Measurements from ENCODE around the gene ELOA2.
"Not testable (repeated sequence)": the region's sequence is repeated elsewhere in the genome, so short reads cannot be mapped to it uniquely, and the experiment has no call there.

ELOA2 gene, protein sequence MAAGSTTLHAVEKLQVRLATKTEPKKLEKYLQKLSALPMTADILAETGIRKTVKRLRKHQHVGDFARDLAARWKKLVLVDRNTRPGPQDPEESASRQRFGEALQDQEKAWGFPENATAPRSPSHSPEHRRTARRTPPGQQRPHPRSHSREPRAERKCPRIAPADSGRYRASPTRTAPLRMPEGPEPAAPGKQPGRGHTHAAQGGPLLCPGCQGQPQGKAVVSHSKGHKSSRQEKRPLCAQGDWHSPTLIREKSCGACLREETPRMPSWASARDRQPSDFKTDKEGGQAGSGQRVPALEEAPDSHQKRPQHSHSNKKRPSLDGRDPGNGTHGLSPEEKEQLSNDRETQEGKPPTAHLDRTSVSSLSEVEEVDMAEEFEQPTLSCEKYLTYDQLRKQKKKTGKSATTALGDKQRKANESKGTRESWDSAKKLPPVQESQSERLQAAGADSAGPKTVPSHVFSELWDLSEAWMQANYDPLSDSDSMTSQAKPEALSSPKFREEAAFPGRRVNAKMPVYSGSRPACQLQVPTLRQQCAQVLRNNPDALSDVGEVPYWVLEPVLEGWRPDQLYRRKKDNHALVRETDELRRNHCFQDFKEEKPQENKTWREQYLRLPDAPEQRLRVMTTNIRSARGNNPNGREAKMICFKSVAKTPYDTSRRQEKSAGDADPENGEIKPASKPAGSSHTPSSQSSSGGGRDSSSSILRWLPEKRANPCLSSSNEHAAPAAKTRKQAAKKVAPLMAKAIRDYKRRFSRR

DNA sequence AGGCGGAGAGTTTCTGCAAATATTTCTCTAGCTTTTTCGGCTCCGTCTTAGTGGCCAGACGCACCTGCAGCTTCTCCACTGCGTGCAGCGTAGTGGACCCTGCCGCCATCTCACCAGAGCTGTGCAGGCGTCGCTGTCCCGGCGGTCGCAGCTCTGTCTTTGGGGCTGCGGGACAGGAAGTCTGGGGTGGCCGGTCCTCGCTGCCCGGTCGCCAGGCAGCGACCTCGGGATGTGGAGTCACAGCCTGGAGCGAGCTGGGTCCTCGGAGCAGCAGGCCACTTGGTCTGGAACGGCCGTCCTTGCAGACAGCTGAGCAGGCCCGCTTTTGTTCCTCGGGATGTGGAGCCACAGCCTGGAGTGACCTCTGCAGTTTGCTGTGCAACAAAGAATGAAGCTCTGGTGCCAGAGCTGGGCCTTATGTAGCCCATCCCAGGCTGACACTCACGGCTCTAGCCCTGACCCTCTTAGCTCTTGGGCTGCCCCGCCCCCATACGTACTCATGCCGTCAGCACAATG, at the start of gene ELOA2:
ELOA2 (minus strand) TSS at position 466 of the 516 bp plus-strand sequence; CDS start at position 109, 357 bp downstream.
- no peak for DNase-seq

DNA sequence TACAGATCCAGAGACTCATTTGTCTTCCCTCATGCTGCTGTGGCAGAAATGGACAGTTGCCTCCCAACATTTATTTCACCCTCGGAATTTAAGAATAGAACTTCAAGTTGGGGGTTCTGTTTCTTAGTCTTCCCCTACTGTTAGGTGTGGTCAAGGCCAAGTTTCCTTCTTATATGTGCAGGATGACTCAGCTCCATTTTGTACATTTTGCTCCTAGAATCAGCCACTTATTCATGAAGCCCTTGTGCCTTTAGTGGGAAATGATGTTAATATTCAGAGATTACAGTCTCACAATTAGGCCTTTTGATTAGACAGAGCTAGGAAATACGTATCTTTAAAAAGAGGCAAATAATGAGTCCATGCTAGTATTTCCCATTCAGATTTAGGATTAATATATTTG, 46.2 kb upstream of the ELOA2 start:
- no peak for DNase-seq

DNA sequence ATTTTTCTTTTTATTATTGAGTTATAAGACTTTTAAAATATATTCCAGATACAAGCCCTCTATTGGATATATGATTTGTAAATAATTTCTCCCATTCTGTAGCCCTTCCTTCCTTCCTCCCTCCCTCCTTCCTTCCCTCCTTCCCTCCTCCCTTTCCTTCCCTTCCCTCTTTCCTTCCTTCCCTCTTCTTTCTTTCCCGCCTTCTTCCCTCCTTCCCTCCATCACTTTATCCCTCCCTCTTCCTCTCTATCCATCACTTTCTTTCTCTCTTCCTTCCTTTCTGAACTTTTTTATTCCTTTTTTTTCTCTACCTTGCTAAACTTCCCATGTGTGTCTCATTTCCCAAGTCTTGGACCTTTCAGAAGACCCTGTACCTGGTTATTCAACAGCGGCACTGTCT, 45.5 kb upstream of the ELOA2 start:
- no peak for DNase-seq

DNA sequence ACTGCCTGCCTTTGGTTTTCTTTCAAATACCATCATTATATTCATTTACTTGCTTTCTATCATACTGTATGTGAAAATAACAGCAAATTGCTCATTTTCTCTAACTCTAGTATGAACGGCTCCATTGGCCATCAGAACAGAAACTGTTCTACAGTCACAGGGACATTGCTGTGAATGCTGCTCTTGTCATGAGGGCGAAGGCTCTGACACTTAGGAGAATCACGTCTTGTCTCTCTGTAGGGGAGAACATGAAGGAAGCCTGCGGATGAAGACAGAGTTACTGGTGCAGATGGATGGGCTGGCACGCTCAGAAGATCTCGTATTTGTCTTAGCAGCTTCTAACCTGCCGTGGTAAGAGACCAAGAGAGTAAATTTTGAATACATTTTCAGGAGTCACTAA, 41.7 kb upstream of the ELOA2 start:
- peak in 4 of 58 donors; percentile 2 to 37 (median 8) for DNase-seq

DNA sequence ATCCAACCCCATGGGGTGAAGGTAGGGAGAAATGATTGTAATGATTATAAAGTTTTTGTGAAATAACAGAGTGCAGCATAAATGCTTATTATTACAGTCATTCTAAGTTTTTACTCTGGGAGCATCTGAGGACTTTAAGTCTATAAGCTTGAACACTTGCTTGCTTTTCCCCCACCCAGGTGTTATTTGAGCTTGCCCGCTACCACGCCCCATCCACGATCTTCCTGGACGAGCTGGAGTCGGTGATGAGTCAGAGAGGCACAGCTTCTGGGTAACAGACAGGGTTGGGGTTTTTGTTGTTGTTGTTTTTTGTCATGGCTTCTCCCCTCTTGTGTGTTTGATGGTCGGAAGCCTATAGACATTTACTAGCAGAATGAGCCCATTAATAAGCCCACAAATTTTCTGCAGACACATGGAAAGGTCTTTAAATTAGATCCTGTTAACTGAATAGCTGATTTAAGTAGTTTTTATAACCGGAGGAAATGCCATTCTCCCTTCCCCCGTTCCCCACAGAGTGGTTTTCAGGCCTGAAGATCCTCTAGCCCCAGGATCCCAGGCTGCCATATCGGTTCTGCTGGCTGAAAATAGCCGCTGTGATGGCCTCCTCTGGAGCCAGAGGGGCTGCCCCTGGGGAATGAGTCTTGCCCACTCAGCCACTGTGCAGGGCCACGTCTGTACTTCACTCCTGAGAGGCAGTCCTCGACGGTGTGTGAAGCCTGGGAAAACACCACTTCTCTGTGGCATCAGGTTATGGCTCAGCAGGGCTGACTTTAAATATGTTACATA, 39.9 kb upstream of the ELOA2 start:
- DNase-seq, result no peak

DNA sequence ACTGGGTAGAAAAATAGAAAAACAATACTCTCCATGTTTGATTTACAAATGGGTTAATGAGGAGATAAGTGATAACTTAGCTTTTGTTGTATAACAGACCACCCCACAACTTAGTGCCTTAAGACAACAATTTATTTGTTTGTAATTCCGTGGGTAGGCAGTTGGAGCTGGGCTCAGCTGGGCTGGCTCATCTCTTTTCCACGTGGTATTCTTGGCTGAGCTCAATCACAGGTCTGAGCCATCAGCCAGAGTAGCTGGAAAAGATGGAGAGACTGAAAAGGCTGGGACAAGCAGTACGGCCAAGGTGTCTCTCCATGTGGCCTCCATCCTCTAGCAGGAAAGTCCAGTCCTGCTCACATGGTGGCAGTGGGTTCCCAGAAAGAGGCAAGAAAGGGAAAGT, 32.2 kb upstream of the ELOA2 start:
- DNase-seq, result no peak

DNA sequence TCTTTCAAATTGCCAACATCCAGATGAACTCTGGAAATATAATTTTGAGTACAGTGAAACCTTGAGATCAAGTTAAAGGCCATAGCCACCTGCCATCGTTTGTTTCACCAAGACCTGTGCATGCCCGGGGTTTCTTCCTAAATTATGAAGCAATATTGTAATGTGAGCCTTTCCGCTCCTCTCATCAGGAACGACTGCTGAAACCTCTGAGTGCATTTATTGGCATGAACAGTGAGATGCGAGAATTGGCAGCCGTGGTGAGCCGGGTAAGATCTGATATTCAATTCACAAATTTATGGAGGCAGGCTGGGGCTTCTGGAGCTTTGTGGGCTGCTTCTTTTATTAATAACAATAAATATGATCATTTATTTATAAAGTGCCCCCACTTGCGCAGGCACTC, 27.7 kb upstream of the ELOA2 start:
- DNase-seq, result no peak

DNA sequence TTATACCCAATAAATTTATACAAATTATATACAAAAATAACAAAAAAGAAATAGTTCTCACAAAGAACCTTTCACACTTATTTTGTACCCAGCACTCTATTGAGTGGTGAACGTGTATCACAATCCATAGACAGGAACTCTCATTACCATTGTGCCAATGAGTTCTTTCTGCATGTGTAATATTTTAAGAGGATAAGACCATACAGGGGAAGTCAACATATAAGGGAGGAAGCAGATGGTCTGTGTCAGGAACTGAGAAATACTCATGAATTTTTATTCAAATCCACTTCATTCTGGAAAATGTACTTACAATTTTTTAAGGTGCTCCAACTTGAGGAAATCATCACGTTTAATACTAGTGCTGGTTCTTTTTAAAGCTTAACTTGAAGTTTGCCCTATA, 27.1 kb upstream of the ELOA2 start:
- no peak for DNase-seq

DNA sequence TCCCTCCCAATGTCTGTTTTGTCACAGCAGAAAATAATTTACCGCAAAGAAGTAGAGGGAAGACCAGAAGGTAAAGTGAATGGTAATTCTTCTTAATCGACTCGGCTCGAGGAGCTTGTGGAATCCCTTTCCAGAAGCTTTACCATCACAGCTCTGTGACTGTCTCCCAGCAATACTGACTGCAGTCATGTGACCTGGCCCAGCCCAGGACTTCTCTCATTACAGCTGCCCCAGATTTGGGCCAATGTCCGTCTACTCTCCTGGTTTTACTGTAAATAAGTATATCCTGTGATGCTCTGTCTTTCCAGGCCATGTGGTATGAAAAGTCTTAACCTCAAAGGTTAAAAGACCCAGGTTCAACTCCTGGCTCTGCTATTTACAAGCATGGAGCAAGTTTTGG, 18.9 kb upstream of the ELOA2 start:
- no peak for DNase-seq

DNA sequence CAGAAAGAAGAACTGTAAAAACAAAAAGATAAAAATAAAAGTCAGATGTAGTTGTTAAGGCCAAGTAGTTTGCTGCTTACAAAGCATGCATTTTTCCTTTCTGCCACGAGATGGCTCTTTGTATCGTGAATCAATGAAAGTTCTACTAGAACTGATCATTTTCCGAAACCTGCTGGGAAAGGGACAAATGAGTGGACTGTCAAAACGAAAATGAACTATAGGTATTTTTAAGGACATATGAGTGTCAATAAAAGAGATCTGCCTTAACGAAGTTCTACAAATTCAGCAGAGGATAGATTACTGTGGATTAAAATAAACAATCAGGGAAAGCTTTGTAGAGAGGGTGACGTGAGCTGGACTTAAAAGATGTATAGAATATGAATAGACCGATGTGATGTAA, 15.0 kb upstream of the ELOA2 start:
- DNase-seq, result peak in 9 of 58 donors; percentile 4 to 74 (median 13)

DNA sequence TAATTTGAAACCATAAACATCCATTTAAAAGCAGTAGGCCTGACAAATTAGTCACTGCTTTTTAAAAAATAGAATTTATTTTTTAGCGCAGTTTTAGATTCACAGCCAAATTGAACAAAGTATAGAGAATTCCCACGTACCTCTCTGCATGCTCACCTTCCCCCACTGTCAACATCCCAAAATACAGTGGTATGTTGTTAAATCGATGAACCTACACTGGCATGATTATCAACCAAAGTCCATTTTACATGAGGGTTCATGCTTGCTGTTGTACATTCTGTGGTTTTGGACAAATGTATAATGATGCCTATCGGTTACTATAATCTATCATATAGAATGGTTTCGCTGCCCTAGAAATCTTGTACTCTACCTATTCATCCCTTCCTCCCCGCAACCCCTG, 5.6 kb upstream of the ELOA2 start:
- DNase-seq, result no peak

DNA sequence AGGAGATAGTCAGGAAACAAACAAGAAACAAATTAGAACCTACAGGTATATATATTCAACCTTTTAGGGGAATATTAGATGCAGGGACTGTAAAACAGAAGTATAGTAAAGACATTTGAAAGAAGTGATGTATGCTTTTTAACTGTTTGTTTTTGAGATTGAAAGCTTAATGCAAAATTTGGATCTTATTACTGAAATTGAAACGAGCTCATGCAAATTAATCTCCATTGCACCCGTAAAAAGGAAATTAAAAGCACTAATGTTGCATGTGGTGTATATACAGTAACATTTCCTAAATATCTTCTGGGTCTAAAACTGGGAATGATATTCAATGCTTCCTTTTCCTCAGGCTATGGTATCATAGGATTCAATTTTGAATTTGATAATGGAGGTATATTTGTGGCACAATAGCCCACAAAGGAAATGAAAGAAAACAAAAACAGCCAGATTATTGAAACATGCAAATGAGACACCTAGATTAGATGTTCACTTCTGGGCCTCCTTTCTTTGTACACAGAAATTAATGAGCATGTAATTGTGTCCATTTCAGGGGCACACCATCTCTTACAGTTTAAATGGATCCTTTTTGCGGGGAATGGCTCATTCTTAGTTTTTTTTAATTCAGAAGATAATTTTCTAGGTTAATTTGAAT, 1.6 kb upstream of the ELOA2 start:
- no peak for DNase-seq

DNA sequence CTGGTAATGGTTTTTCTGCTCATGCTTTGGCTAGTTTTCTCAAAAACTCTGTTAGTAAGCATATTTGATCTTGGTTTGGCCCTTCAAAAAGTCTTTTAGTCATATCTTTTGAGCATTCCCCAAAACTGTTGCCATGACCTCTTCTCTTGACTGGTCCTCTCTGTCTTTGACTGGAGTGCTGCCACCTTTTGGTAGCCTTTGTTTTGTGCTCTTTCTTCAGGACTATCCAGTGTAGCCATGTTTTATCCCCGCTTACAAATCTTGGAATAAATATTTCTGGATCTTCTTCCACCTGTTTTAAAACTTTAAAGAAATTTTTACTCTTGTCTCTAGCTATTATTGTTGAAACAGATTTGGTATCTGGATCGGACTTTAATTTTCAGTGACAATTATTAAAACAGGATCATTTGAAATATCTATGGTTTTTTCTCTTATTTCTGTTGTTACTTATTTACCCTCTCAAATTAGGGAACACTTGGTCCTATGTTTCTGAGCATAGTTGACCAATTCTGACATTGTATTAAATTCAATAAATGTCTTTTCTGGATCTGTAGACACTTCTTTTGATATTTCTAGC, 965 bp upstream of the ELOA2 start:
- DNase-seq, result peak in 1 of 58 donors; percentile 3

DNA sequence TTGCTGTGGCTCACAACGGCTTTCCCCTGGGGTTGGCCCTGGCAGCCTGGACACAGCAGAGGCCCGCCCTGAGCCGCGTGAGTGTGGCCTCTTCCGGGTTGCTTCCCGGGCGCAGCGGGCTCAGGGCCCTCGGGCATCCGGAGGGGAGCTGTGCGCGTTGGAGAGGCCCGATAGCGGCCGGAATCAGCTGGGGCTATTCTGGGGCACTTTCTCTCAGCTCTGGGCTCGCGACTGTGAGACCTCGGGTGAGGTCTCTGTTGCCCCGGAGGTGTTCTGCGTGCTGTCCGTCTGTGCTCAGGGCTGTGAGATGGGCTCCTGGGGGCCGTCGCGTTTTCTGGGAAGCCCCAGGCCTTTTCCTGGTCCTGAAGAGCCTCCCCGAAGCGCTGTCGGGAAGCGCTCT, 830 bp downstream of the ELOA2 start:
- DNase-seq, result not testable (repeated sequence)

DNA sequence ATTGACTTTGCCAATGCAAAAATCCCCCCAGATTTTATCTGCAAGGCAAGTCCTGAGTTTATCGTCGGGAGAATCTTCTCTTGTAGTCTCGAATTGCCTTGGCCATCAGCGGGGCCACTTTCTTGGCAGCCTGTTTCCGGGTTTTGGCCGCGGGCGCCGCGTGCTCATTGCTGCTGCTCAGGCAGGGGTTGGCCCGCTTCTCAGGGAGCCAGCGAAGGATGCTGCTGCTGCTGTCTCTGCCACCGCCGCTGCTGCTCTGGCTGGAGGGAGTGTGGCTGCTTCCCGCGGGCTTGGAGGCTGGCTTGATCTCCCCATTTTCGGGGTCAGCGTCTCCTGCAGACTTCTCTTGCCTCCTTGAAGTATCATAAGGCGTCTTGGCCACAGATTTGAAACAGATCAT, 2.5 kb downstream of the ELOA2 start:
- no peak for DNase-seq

DNA sequence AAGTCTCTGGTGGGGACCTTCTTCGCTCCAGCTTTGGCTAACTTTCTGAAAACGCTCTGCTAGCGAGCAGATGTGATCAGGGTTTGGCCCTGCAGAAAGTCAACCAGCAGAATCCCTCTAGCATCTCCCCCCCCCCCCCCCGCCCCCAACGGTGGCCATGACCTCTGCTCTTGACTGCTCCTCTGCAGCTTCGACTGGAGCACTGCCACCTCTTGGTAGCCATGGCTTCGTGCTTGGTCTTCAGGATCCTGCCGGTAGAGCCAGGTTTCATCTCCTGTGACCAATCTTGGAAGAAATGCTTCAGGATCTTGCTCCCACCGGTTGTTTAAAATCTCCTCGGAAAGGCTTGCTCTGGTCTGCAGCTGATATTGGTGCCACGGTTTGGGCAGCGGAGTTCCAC, 4.5 kb downstream of the ELOA2 start:
- not testable (repeated sequence) for DNase-seq

DNA sequence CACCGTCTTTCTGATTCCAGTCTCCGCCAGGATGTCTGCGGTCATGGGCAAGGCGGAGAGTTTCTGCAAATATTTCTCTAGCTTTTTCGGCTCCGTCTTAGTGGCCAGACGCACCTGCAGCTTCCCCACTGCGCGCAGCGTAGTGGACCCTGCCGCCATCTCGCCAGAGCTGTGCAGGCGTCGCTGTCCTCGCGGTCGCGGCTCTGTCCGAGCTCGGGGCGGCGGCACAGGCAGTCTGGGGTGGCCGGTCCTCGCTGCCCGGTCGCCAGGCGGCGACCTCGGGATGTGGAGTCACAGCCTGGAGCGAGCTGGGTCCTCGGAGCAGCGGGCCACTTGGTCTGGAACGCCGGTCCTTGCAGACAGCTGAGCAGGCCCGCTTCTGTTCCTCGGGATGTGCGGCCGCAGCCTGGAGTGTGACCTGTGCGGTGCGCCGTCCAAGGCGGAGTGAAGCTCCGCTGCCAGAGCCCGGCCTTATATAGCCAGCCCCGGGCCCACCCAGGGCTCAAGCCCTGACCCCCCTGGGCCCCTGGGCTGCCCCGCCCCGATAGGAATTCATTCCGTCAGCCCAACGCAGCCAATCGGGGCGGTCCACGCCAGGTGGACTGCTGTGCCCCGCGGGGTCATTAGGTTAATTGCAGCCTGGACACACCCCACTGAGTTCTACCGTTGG, 5.6 kb downstream of the ELOA2 start:
- DNase-seq, result not testable (repeated sequence)

DNA sequence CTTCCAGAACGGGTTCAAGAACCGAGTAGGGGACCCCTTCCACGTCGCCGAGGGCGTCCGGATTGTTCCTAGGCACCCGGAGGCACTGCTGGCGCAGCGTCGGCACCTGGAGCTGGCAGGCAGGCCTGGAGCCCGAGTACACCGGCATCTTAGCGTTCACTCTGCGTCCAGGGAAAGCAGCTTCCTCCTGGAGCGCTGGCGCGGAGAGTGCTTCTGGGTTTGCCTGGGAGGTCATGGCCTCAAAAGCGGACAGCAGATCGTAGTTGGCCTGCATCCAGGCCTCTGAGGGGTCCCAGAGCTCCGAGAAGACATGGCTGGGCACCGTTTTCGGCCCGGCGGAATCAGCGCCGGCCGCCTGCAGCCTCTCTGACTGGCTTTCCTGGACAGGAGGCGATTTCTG, 6.7 kb downstream of the ELOA2 start:
- not testable (repeated sequence) for DNase-seq

DNA sequence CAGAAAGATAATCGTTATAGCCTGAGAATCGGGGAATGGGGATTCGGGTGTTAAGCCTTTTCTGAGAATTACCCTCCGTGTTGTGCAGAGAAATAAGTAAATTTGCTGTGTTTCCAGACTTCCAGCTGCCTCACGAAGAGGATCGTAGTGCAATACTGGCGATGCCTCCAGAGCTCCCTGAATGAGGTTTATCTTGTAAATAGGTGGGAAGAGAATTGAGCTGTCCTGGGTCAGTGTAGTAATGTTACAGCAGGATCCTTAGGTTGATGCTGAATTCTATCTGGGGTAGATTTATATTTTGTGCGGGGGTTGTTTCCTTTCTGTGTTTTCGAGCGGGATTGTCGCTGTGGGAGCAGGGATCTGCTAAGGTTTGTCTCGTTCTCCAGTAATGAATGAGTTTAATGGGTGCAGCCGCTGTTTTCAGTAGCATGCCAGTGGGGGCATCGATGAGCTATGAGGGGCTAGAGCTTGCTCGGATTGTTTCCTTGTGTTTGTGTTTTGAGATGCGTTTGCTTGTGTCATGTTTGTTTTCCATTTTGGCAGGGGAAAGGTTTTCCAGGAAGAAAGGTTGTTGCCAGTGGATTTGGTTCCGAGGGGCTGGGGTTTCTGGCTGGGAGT, 9.8 kb downstream of the ELOA2 start:
- not testable (repeated sequence) for DNase-seq
